ENCODE data around the gene CBLN4.

CBLN4 gene

DNA sequence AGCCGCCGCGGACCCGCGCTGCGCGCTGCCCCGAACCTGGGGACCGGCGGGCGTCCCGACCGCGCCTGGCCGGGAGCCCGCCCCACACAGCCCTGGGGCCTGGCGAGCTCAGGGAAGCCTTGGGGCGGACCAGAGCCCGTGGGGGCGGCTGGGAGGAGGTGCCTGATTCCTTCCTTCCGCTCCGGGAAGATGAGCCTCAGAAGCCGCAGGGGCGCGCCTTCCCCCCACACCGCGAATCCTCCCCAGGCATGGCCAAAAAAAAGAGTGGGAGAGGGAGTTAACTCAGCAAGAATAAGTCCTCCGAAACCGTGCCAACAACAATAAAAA is at the start of gene CBLN4:
Gene CBLN4, minus strand, starts transcription at position 131 of the 327 bp plus-strand sequence. CDS start 1,348 bp downstream, outside the sequence.
- DNase-seq, result no peak

DNA sequence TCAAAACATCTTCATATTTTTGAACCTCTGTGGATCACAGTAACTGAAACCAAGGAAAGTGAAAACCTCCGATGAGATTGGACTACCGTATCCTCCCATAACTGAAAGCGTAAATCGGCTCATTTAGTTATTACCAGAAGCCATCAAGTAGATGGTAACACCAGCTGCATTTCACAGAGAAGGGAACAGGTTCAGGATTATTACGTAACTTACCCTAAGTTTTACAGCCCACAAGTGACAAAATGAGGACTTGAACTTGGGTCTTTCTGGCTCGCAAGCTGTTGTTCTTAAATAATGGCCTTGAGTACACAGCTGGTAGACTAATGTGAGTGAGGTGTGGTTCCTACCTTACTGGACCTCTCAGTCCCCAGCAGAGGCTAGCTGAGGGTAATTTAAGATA is 37.9 kb upstream of the CBLN4 start:
- no peak for DNase-seq

DNA sequence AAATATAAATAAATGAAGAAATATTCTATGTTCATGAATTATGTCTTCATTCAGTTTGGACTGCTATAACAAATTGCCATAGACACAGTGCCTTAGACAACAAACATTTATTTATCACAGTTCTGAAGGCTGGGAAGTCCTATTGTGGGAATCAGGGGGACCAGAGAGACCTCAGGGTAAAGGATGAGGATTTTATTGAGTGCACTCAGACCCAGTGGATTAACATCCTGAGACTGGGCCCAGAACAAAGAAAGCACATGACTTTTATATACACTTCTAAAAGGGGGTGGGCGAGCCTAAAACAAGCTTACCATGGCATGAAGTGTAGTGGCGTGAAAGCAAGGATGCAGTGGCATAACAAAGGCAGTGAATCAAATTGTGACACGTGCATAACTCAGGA is 26.9 kb upstream of the CBLN4 start:
- DNase-seq, result no peak

DNA sequence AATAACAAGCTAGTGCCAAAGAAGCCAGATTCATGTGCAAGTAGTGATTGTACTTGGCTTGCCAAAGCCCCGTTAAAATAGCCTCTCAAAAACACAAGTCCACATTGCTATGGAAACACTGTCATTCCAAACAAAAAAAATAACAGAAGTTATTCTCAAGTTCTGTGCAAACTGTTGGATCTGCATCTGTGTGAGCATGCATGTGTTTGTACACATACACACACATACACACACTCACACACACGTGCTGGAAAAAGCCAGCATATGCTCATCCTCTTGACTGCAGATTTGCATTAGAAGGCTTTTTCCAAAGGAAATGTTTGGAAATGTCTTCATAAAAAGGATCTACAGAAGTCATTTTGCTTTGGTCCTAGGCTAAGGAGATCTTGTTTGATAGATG is 13.4 kb upstream of the CBLN4 start:
- no peak for DNase-seq

DNA sequence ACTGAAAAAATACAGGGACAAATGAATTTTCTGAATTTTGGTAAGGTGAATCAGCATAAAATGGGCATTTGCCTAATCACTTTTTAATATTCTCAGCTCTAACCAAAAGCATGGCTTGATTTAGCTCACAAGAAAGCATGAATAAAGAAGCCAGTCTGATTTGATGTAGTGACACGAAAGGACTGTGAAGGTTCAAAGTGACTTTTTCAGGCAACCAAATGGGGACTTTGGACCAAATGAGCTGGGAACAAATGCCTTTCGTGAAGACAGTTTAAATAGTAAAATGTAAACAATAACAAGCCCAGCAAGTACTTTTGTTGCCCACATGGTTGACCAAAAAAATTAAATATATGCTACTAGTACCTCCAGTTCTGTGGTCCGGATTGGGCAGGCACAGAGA is 12.9 kb upstream of the CBLN4 start:
- DNase-seq, result no peak

DNA sequence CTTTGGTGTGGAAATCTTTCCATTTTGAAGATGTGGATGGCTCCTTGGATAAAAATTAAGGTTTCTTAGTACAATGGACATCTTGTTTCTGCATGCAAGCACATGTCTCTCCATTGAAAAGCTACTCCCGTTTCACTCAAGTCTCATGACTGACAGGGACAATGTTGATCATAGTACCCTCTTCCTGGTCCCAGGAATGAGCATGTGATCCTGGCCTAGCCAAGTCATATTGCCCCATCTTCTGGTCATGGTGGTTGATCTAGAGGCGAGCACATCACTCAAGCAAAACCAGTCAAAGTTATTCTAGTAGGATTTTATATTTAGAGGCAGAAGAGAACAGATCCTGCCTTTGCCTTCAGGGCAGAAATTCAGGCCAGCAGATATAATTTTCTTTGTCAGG is 12.2 kb upstream of the CBLN4 start:
- no peak for DNase-seq

DNA sequence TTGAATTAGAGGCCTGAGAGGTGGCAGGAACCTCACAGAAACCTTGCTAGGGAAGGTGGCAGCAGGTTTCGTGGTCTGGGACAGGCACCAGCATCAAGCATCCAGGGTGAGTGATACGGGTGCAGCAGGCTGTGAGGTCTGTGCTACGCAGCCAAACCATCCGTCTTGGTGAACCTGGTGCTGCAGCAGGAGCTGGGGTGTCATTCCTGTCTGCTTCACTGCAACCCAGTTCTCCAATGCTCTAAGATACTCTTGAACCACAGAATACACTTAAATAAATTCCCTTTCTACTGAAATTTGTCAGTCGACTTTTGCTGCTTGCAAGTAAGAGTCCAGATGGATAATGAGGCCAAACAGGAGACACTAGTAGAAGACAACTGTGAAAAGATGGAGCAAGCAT is 9.7 kb upstream of the CBLN4 start:
- DNase-seq, result no peak

DNA sequence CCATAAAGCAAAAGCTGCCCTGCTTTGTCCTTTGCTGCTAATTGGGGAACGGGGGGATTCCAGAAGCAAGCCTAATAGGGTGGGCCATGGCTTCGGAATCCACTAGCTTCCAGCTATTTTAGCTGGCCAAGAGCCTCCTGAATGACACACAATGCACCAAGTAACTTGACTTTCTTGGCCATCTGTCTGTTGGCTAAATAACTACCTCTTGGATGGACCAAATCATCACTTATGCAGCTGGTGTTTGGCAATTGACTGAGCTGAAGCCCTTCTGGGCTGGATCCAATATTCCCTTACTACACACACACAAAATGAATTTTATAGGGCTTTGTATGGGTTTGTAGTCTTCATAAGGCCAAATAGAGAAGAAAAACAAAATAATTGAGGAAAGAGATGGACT is 8.8 kb upstream of the CBLN4 start:
- no peak for DNase-seq

DNA sequence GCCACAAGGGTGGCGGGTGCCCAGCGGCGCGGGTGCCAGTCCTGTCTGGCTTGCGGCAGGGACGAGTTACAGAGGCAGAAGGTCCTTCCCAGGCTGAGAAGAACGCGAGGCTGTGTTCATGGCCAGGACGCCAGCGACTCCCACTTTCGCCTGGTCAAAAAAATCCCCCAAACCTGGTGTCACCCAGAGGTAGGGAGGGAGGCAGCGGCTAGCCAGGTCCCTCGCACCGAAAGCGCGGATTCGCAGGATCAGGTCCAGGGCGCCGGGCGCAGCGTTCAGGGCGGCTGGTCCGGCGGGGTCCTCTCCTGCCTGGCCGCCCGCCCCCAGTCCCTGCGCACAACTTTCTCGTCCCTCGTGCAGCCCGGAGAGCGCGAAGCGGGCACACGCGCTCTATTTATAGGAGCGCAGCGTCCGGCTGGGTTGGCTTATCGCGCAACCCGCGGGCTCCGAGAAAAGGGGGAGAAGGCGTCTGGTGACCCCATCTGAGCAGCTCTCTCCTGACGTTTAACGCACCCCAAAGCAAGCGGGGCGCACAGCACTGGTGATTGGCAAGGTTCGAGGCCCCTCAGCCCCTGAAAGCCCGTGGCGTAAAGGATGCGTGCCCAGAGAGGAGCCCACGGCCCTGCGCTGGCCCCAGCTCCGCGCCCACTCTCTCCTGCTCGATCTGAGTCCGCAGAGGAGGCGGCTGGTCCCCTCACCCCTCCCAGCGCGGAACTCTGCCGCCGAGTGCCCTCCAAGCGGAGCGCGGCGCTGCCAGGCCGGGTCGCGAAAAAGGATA is 519 bp downstream of the CBLN4 start:
- no peak for DNase-seq

DNA sequence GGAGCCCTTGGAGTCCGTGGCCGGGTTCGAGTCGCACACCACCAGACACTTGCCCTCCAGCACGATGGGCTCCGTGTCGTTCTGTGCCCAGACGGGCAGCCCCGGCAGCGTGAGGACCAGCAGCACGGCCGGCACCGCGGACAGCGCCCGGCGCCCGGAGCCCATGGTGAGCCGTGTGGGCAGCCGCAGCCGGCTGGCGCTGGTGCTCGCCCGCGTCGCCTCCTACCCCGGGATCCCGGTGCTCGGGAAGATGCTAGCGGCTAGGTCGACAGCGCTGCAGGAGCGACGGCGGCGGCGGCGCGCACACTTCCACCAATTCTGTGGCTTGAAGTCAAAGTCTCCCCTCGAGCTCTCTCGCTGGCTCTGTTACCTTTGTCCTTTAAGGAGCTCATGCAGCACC is 1.3 kb downstream of the CBLN4 start:
- no peak for DNase-seq

DNA sequence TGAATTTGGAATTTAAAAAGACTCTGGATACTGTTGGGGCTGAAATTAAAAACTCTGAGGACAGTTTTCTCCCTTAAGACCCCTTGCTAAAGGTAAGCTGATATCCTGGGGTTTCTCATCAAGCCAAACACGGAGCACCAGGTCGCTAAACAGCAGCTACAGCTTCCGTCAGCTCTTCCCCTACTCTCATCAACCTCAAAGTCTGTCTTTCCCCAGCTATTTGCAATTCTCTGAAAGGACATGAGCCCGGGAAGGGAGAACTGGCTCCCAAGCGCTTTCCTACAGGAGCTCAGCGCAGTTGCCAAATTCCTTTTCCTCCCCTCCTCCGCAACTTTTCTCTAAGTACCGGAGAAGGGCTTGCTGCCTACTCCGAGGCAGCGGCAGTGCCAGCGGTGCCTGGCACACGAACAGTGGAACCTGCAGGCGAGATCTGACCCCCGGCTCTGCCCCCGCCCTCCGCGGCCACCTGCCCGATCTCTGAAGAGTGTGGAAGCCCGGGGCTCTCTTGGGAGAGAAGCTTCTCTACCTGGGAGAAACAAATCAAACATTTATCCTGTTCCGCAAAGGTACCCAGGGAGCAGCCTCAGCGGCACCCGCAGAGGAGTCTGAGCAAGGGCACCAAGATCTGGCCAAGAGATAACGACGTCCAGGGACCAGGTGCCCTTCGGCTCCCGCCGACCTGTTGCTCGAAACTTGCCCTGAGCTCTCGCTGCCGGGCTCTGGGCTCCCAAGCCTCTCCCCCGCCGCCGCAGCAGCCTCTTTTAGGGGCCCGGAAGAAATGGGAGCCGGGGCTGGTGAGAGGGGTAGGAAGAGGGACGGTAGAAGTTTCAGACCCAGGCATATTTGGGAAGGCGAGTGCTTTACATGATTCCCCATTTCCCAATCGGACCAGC is 2.2 kb downstream of the CBLN4 start:
- no peak for DNase-seq

DNA sequence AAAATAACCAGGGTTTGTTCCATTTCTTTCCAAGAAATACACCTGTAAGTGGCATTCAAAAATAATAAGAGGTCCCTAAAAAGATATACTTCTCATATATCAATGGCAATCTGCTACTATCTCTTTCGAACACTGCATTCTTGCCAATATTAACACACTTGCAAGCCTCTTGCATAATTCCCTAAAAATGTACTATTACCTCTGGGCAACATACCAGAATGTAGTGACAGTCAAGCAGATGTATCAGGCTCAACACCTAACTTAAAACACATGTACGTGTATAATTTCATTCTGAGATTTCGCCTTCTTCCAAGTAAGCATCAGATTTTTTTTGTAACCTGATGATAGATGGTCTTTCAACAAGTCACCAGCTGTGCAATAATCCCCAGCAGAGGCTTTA is 3.4 kb downstream of the CBLN4 start:
- no peak for DNase-seq

DNA sequence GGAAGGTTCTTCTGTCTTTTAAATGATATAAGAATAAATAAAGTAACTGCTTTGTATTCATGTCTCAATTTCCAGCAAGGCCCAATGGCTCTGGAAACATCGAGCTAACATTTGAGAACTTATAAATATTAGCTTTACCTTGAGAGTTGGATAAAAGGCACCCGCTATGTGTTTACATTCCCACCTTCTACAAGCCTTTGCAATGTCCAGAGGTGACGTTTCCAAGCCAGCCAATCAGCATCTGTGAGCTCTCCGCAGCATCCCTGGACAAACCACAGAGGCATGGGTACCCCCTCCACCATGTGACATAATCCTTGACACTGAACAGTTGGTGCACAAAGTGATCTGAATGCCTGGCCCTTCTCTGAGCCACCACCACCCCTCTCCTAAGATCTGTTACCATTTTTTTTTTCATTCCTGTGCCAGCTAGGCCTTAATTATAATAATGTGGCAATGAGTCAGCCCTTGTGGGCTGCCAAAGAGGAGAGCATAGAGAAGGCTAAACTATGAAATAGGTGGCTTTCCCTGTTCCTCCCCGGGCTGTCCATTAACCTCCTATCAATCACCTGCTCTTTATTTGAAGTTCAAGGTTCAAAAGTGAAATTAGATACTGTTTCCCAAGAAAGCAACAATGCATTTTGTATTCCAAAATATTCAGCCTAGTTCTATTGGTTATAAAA is 4.1 kb downstream of the CBLN4 start:
- DNase-seq, result peak; percentile 17

DNA sequence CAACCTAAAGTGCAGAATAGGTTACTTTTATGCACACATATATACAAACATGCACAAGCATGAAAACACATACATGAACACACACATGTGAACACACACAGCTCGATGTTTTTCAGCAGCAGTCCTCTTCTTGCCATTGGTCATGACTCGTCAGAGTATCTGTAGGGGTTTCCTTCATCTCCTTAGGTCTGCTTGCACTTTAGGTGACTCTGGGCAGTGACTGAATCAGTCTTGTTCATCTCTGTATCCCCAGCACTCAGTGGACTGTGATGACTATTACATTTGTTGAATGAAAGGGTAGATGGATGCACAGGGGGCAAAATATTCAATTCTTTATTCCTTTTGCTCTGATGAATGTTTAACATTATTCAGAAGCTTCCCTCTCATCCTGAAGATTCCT is 26.8 kb downstream of the CBLN4 start:
- no peak for DNase-seq

DNA sequence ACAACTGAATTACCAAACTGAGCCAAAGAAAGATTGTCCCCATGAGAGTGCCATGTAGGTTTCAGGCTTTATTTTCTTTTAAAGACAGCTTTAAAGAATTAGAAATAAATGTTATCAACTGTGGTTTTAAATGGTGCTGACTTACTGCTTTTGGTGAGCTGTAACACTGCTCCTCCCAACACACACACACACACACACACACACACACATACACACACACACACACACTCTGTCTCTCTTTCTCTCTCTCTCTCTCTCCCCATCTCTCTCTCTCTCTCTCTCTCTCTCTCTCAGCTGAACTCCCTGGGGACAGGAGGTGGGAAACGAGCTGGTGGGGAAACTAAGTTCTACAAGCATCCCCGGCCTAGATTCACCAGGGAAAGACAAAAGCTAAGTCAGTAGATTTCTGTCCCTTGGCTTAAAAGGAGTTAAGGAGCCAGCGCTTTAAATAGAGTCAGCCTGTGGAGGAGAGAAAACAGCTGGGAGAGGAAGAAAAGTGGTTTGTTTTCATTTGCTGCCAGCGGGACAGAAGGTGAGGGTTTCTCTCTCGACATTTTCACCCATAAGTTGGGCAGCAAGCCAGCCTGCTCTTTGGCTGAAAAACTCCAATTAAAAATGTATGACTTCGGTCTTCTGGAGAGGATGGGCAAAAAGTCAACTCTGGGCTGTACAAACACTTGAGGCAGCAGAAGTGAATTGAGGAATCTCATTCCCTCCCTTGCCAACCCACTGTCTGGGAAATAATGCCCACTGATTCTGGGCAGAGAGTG is 27.4 kb downstream of the CBLN4 start:
- peak; percentile 29 for DNase-seq

DNA sequence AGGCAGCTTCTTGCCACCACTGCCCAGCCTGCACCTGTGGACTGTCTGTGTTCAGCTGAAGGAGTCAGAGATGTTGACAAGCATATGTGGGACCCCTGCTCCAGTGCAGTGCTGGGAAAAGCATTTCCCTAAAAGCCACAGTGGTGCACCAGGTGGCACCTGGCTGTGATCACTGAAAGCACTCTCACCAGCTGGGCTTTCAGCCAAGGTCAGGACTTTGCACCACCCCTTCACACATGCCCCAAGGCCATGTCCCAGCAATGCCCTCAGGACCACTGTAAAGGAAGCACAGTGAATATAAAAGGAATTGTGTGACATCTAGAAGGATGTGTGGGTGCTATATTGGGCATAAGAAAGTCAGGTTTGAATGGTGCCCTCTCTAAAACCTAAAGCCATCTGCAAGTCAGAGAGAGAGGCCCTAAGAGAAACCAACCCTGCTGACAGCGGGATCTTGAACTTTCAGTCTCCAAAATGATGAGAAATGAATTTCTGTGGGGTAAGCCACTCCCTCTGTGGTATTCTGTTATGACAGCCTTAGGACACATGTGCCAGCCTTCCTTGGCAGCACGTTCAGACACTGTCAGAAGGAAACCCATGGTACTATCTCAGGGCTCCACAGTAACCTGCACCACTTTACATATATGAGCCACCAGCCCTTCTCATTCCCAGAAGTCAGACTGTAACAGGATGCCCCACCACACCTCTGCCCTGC is 30.7 kb downstream of the CBLN4 start:
- no peak for DNase-seq

DNA sequence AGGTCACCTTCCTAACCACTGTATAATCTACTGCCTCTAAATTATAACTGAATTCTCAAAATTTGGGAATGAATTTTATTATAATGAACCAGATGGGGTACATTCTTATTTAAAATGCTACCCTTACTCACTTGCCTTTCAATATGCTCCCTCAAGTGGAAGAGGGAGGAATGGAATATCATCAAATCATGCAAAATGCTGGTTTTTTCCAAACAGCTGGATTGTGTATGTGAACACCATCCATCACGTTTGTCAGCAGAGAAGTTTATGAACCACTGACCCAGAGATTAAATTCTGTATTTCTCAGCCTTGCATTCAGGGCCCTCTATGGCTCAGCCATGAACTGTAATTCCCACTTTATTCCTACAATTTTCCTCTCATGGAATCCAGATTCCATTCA is 40.5 kb downstream of the CBLN4 start:
- no peak for DNase-seq

DNA sequence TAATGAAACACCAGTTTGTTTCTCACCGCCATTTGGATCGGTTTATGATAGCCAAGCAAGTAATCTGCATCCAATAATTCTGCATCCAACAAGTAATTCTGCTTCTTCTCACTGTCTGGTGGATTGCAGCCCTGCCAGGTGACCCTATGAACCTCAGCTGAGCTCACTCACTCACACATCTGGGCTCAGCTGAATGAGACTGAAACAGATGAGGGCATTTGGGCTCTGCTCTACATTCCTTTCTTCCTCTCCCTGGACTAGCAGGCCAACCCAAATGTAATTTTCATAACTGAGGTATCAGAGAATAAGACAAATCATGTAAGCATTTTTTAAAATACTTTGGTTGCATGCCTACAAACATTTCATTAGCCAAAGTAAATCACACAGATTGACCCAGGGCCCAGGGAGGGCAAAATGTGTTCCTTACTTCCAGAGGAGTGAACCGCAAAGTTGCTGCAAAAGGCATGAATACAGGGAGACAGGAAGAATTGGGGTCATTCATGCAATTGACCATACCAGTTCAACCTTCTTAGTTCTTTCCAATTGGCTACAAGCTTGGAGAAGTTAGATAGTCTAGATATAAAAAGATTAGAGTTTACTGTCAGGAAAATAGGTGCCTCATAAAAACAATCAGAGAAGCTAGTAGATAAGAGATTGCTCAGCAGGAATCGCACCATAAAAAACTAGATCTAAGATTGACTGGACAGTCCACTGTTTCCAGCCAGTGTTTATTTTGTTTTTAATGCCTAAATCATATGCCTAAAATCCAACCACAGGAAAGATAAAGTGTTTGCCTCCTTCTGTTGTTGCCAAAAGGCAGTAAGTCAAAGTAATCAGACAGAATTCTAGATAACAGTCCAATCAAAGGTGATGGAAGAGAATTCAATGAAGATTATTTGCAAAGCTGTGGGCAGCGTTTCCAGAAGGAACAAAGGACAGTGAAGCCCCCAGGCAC is 43.7 kb downstream of the CBLN4 start:
- DNase-seq, result no peak

DNA sequence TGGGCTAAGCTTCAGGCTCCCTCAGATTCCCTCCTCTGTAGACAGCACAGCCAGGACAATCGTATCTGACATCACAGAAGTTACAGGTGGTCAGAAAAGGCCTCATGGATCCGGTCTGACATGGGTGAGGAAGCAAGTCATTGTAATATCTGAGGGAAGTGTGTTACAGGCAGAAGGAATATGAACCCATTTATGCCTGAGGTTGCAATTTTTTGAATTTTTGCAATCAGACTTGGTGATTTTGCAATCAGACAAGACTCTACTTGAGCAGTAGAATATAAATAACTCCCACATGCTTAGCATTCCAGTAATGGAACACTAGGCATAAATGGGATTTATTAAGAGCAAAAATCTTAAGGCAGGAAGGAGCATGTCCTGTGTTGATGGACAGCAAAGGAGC is 52.1 kb downstream of the CBLN4 start:
- DNase-seq, result no peak

DNA sequence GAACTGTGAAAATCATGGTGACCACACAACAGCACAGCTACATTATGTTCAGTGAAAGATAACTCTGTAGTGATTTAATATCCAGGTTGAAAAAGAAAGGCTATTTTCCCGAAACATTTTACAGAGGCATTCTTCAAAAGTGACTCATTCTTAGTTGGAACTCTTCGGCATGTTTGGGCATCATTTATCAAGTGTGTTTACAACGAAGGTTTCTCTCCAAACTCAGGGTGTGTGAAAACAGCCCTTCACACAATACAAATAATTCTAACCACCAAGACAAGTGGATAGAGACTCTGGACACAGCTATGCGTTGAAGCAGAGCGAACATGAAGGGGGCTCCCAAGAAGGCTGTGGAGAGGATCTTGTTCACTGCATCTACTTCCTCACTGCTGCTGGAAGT is 57.6 kb downstream of the CBLN4 start:
- no peak for DNase-seq
